HG02763 (cell line): ENCODE results near the gene SOCS3.
"Not testable (repeated sequence)": the region's sequence is repeated elsewhere in the genome, so short reads cannot be mapped to it uniquely, and the experiment has no call there.

Source experiments
- ATAC-seq: cut with Tn5 transposase; IDR thresholded peaks from one replicate; pipeline ENCODE4 v1.9.1; 2021; ENCODE audit warnings: mild to moderate bottlenecking, moderate library complexity; ENCODE audit not compliant: unreplicated experiment

SOCS3 gene

GRCh38 chr17:78314683-78315354 is 45.1 kb downstream of the SOCS3 start:
- no peak for ATAC-seq

- ATAC-seq = no peak
Observed at GRCh38 chr17:78313735-78314648, 45.9 kb downstream of the SOCS3 start.

GRCh38 chr17:78309659-78310255 is 50.1 kb downstream of the SOCS3 start:
- ATAC-seq = not testable (repeated sequence)

- no peak for ATAC-seq
Observed at GRCh38 chr17:78307887-78308638, 51.8 kb downstream of the SOCS3 start.

- ATAC-seq = no peak
Observed at GRCh38 chr17:78306913-78307312, 53.0 kb downstream of the SOCS3 start.
